Activated T-cell treated with anti-CD3 and anti-CD28 coated beads, Interleukin-2, amount 50 U/mL, for 48 hours (primary cell): ENCODE data around the gene VGLL4.
A peak's percentile ranks its signal among the peaks of the same experiment; 100 is the strongest.

Experiments used
- DNase-seq, 2 experiments: peaks; one replicate each; pipeline ENCODE4 v3.0.0-alpha.2; 2020

The VGLL4 gene

DNA sequence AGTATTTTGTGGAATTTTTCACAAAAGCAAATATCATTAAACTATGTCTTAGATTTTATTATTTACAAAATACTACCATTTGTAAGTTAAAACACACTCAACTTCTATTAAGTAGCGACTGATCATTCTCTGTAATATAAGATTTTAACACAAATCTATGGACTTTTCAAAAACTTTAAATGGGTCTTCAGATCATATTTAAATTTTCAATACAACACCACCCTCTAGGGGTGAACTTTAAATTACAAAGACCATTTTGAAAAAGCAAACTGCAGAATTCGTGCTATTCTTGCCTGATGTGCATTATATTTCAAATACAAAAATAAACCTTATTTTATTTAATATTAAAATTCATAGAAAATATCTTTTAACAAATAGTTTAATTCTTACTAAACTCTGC is 8.2 kb upstream of the VGLL4 start:
- DNase-seq, result no peak

DNA sequence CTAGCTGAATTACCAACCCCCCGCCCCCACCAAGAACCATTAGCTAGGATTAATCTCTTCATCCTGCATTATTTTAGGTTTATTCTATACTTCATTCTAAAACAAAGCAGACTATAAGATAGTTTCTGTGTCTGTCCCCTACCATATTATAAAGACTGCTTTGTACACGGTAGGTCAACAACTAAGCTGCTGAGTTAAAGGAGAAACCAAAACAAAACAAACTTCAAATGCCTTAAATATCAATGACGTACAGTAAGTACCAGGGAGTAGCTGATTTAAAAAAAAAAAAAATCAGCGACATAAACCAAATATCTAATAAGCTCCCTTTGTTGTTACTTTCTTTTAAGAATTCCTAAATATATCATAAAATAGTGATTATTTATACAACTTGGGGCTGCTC is 7.8 kb upstream of the VGLL4 start:
- DNase-seq, result no peak

DNA sequence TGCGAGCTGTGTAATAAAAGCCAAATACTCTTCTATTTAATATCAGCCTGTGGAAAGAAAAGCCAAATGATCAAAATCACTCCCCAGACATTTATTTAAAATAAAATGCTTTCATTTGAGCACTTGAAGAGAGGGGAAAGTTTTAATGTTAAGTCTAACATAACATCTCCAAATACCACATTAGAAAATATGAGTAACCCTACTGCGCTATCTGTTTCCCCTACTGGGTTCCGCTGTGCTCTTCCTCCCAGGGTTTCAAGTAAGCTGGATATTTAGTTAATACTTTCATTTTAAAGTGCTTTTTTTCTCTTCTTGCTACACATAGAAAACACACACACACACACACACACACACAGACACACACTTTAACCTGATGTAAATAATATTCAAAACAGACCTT is 6.7 kb upstream of the VGLL4 start:
- DNase-seq, result no peak

DNA sequence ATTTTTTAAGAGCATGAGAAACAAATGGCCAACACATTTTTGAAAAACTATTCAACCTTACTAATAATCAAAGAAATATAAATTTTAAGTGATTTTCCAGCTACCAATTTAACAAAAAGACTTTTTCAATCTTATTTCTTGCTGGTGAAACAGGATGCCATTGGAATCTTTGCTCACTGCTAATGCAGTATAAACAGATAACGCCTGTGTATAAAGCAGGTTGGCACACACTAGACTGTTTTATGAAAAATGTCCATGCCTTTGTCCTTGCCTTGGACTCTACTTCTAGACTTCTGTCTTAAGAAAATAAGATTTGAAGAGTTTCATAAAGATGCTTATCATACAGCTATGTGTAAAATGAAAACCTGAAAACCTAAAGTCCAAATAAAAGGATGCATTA is 5.0 kb upstream of the VGLL4 start:
- no peak for DNase-seq

DNA sequence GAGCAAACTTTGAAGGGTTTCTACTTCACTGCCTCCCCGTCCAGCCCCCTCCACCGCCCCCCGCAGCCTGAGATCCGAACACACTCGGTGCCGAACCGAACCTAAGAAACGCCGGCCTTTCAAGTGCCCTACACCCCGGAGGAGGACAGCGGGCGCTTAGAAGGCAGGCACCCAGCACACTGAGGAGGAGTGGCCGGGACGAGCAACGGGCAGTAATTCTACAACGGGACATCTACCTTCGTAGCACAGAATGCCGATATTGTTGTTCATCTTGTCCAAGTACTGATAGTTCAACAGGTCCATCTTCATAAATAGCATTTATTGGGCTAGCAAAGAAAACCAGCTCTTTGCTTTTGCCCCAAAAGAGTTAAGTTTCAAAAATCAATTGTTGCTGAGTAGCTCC is 513 bp downstream of the VGLL4 start:
- DNase-seq, result peak; percentile 59 to 61

DNA sequence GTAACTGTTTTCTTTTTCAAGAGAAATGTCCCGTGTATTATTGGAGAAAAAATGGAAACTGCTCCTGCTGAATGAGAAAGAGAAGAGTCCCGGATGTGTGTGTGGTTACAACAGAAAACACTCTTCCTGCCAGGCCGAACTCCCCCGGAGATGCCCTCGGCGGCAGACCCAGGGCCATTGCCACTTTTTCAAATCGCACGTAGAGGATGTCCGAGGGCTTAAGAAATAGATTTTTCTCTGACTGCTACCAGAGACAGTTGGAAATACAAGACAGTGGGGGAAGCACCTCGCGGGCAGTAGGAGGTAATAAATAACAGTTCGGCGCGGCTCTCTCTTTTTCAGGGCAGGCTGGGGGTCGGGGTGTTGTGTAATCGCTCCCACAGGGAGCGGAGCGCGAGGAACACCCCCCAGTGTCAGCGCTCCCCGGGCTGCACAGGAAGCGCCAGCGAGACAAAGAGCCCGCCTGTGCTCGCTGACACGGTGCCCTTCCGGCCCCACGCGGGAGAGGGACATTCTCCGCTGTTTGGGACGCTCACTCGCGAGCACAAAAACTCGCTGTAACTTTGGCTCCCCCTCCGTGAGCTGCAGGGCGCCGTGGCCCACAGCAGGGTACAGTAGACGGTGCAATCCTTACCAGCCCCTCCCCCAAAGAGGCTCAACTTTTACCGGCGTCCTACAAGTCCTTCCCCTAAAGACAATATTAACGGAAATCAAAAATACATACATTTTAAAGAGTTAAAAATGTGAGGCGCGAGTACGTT is 1.1 kb downstream of the VGLL4 start:
- DNase-seq, result peak; percentile 77 to 80

DNA sequence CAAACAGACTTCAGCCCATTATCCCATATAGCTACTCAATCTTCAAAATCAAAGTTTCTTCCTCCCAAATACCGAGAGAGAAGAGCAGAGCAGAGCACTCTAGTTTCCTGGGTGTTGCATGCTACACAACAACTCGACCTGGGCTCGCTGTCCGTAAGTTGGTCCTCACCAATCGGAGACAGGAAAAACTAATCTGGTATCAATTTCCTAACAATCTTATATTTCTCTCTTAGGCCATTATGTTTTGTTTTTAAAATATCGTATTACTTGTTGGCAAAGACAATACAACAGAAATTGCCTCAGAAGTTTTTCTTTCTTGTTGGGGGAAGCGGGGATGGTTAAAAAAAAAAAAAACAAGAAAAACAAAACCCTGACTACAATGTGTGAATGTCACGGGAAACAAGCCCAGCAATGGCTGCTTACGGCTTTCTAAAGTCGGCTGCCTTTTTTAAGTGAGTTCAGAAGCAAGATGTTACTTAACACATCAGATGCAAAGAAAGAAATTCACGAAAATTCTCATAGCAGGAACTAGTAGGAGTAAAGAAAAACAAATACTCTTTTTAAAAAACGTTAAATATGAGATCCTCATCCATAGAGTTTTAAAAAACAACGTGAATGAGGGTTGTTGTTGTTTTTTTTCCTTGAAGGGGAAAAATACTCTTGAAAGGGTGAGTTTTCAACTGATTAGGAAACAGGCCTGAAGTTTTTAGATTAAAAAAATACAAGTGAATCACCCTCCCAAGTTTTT is 1.9 kb downstream of the VGLL4 start:
- DNase-seq, result no peak

DNA sequence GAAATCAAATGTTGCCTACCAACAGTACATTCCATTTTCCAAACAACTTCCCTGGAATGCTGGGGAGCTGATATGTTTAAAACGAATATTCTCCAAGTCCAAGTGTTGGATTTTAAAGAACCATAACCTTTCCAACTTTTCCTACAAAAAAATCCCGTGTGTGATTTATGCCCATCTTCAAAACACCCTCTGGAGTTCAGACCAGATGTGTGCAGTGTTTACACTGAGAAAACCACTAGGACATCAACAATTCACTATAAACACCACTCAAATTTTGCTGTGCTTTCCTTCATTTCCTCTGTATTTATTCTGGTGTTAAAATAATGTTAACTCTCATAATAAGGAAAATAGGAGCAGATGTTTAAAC is 2.4 kb downstream of the VGLL4 start:
- no peak for DNase-seq

DNA sequence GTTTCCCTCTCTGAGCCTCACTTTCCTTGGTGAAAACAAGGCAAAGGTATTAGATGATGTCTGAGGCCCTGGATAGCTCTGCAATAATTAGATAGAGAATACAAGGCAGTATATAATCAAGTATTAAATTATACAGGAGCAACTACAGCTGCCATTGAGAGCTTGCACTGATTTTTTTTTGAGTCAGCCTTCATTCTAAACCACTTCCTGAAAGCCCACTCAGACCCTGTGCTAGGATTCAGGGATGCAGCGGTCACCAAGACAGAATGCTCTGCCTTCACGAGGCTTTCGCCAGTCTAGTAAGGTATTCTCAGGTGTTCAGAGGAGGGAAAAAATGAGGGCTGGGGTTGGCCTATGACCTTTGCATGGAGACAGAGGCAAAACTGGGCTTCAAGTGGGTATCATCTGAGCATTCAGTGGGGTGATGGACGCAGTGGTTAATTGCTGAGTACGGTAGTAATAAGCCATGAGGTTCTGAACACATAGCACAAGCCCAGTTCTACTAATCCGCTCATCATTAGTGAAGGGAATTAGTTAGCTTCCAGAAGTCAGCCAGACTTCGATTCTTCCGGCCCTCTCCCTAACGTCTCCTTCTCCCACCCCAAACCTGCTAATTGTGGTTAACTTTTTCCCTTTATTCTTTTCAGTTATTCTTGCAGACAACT is 3.6 kb downstream of the VGLL4 start:
- no peak for DNase-seq

DNA sequence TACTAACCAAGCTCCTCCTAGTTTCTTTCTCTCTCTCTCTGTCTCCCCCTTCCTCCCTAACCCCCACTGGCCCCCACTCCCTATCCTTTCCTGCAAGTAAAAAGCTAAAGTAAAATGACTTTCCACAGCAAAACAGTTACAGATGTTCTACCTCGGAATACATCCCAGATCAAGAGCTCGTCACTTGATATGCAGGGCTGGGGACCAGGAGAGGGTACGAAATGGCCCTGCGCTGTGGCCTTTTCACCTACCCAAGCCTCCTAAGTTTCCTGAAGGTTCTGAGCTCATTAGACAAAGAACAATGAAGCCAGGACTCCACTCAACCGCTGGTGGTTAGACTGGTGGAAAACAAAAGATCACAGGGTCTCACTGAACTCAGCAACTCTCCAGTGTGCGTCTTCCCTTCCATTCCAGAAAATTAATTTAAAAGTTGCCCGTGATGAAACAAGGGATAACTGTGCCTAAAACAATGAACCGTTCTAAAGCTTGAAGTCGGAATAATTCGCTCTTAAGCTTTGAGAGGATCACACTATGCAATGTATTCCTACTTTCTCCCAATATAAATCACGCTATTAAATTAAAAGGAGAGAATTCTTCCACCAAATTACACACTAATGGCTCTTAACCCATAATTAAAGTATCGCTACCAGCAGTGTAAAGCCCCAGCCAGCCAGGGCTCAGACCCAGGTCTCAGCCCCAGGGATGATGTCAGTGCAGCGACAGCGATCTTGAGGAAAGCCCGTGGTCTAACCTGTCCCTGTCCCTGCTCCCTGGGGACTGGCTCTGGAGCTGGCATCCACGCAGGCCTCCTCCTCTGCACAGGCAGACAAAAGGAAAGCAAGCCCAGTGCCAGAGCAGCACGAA is 5.0 kb downstream of the VGLL4 start:
- DNase-seq, result no peak

DNA sequence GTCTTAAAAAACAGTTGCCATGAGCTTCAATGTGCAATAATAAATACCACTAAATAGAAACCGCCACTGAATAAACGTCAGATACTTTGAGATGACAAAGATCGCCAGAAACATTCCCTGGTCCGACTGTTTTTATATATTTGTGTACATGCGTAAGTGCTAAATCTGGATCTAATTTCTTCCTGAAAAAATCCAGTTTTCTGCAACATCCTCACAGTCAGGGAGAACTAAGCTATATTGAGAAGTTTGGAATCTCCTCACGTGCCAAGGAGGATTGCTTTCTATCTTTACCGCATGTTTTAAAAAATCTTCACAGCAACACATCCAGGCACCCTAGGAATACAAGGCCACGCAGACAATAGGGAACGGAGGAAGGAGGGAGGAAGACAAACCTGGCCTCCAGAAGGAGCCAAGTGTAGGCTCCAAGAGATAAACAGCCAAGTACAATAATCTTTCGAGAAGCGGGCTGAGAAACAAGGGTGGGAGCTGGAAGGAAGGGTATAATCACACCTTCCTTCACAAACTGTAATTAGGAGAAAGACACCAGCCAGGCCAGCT is 5.7 kb downstream of the VGLL4 start:
- DNase-seq, result no peak

DNA sequence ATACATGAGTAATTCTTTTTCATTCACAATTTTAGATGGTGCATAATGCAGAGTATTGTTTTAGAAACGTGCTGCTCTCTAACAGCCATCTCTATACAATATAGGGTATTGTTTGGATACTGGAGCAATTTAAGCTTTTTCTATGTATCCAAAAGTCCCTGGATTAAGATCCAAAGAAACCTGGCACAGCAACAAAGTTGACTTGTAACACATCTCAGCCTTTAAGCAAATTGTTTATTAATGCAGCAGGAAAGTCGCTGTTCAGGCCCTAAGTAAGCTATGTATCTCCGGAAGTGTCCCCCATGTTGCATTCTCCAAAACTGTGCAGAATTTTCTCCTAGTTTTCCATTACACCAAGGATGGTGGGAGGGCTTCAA is 7.3 kb downstream of the VGLL4 start:
- DNase-seq, result no peak

DNA sequence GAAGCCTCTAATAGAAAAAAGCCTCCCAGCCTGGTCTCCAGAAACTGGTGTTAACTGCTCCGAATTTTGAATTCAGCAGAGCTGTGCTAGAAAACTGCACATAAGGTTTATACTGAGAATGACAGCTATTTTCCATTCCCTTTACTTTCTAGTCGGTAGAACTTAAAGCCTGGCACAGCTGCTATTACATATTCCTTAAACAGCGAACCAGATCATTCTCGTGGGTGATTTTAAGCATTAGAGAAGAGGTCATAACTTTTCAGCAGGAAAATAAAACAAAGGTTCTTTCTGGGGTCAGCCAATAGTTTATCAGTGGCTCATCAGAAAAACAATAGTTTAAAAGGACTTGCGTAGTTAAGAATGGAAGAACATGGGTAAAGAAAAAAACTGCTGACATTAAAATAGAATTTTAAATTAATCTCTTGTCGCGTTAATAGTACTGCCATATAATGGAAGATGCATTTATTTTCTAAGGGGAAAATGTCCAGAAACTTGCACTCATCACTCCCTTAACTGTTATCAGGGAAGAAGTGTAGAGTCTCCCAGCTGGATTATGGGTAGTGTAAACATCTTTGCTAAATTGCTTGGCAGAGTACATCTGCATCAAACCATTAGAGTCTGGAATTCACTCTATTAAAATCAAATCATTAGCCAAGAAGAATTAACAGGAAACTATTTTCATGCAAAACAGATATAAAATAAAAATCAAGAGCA is 7.9 kb downstream of the VGLL4 start:
- DNase-seq, result no peak

DNA sequence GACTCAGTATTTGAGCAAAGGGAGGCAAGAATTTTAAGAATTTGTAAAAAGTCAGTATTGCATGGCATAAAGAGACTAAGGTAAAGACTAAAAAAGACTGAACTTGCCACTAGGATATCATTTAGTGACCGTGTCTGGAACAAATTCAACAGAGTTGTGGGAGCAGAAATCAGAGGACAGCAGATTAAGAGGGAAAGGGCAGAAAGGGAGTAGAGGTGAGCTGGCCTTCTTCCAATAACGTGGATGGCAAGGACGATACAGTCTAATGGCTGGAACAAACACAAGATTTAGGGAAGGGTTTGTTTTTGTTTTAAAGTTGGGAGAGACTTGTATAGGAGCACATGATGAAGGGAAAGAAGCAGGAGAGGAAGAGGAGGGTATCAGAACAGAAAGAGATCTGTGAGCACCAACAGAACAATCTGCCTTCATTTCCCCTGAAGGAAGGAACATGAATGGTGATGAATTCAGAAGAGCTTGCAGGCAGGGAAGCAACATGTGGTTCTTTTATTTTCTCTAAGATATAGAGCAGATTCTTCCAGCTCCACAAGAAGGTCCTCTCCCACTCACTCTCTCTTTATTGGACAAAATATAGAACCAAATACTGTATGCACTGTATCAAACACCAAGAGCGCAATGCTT is 8.6 kb downstream of the VGLL4 start:
- DNase-seq, result no peak

DNA sequence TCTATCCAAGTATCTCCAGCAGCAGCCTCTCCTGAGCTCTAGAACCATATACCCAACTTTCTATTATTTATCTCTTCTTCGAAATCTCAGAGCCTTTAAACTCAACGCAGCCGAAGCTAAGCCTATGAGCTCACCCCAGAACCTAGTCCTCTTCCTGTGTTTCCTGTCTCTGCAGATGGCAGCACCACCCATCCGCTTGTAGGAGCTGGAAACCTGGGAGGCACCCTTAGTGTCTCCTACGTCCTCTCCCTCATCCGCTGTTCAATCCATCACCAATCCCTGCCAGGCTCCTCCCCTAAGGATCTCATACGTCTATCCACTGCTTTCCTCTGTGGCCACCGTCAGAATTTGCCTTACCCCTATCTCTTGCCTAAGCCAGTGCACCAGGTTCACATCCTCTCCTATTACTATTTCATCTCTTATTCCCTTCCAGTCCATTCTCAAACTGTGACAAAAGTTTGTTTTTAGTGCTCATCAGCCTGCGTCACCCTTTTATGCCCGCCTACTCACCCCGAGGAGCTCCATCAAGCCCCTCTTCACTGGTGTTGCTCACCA is 9.6 kb downstream of the VGLL4 start:
- DNase-seq, result no peak

DNA sequence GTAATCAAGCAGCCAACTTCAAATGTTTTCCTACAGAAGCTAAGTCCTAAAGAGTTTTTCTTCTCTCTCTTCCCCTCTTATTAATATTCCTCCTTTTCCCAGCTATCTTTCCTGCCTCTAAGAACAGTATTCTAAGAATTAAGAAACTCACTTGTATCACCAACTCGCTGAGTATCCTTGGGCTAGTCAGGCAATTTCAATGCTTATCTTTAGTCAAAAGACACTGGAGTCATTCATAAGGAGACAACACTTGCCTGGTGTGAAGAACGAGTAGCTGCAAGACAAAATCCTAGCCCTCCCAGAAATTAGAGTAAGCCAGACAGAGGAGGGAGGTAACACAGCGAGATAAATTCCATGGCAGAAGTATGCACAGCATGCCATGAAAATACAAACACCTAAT is 10.7 kb downstream of the VGLL4 start:
- no peak for DNase-seq

DNA sequence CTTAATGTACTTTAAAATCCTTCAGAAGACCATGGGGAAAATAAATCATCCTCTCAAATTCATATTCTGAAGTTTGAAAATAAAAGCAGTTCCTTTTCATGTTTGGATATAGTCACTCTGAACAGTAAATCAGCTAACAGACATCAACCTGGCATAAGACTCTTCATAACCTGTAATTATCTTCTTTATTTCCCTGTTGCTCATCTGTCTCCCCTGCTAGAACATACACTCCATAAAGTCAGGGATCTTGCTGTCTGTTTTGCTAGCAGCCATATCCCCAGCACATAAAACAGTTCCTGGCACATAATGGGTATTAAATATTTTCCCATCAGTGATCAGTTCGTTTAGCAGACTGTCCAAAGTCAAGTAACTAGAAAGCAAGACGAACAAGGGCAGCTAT is 11.2 kb downstream of the VGLL4 start:
- DNase-seq, result no peak

DNA sequence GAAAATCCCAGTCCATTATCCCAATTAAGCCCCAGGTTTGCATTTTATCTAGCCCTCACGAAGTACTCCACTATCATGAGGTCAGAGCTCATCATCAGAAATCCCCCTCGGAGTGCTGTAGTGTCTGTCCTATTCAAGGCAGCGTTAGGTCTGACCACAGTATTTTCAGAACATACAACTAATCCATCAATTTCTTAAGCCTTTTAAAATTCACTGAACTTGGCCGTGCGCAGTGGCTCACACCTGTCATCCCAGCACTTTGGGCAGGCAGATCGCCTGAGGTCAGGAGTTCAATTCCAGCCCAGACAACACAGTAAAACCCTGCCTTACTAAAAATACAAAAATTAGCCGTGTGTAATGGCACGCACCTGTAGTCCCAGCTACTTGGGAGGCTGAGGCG is 11.9 kb downstream of the VGLL4 start:
- DNase-seq, result no peak

DNA sequence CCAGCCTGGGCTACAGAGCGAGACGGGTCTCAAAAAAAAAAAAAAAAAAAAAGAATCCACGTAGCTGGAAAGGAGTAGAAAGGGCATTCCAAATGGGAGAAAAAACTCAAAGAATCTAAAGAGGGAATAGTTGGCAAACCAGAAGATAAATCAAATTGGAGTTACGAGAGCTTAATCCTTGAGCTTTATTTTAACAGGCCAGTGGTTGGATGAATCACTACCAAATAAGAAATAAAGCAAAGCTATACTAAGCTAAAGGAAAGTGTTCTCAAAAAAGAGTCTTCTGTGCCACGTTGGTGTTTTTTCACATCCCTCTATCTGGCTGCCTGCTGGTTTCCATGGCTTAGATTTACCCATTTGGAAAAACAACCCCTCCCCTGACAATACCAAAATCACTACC is 14.0 kb downstream of the VGLL4 start:
- DNase-seq, result no peak

DNA sequence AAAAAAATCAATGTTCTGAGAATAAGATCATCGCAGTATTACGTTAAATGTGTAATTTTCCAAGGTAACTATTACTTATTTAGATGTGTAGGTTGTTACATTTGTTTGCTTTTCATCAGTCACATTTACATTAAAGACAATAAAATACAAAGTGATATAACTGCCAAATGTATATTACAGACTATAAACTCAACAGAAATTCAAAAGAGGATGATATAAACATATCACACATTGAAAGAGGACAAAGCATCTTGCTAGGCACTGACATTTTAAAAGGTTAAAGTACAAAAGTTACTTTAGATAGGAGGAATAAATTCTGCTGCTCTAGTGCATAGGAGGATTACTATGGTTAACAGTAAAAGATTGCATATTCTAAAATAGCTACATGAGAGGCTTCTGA is 16.1 kb downstream of the VGLL4 start:
- no peak for DNase-seq

DNA sequence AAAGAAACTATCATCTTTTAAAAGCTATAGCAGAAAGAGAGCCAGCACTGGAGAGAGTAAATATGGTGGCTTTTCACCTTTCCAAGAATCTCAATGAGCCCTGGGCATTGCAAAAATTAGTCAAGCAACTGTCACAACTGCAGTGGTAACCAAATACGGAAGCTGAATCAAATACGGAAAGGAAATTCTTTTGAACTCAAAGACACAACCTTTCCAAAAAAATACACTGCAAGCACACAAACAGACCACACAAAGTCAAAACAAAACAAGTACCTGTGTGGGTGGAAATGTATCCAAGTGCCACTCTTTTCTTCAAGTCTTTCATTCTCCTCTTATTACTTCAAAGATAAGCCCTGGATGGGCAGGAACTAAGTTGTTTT is 17.6 kb downstream of the VGLL4 start:
- DNase-seq, result no peak
